GM20000 (cell line): ENCODE data around the gene SLC22A23.
"Not testable (repeated sequence)": the region's sequence is repeated elsewhere in the genome, so short reads cannot be mapped to it uniquely, and the experiment has no call there.

ENCODE experiments used
- DNase-seq: peaks from one replicate; pipeline ENCODE4 v3.0.0; 2012; ENCODE audit warnings: low spot score
- CTCF ChIP-seq: IDR thresholded peaks from 2 replicates; pipeline ENCODE4 v1.5.1; 2012; ENCODE audit warnings: mild to moderate bottlenecking, control low read depth; ENCODE audit errors: extremely low read depth, missing control alignments

Gene SLC22A23

DNA sequence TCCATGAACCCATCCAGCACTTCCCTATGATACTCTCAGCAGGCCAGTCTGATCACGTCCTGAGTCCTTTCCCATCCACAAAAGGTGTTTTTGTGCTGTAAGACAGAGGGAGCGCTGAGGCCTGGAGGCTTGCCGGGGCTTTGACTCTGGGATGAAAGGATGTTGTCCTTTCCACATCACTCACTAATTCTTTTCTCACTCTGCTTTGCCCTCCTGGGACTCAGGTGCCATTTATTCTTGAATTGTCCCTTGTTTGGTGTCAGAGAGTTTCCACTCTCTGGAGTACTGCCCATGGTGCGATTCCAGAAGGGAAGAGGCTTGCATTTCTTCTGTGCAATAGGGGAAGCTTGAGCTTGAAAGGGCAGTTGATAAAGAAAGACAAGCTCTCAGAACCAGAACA lies 214.1 kb downstream of the SLC22A23 start:
- TF ChIP-seq CTCF = no peak
- no peak for DNase-seq

DNA sequence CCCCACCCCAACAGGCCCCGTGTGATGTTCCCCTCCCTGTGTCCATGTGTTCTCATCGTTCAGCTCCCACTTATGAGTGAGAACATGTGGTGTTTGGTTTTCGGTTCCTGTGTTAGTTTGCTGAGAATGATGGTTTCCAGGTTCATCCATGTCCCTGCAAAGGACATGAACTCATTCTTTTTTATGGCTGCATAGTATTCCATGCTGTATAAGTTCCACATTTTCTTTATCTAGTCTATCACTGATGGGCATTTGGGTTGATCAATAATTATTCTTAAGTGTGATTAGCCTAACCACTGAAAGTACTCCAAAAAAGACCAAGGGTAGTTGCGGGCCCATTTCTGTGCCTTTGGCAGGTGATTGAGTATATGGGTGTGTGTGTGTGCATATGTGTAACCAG lies 215.1 kb downstream of the SLC22A23 start:
- not testable (repeated sequence) for DNase-seq

GRCh38 chr6:3240595-3240994 lies 216.3 kb downstream of the SLC22A23 start:
- DNase-seq = no peak
- TF ChIP-seq CTCF = no peak

DNA sequence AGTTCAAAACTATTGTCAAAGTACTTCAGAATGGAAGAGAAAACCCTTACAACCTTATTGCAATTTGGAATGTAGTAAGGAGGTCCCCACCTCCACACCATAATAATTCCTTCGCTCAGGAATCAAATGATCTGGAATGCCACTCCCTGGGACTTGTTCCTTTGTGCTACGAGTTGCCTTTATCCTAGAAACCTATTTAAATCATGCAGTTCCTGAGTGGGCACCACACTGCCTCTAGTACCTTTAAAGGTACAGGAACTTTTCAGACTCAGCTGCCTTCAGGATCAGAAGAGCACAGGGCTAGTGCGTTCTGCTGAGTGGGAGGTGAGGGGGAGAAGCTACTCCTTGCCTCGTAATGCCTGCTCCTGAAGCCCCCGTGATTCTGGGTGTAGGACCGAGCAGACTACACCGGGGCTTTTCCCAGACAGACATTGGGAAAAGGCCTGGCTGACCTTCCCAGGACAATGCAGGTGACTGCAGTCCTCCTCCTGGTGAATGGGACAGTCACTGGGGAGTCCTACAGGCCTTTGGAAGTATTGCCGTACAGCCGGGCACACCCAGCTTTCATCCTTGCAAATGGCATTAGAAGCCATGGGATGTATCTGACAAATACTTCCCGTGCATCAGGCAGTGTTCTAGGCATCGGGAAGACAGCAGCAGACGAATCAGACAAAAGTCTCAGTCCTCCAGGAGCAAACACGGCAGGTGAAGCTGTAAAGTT lies 217.6 kb downstream of the SLC22A23 start:
- no peak for DNase-seq
- TF ChIP-seq CTCF = no peak

- TF ChIP-seq CTCF = no peak
- no peak for DNase-seq
Measured at GRCh38 chr6:3237761-3238662, 218.8 kb downstream of the SLC22A23 start.

GRCh38 chr6:3236005-3236404 lies 220.8 kb downstream of the SLC22A23 start:
- DNase-seq = no peak
- TF ChIP-seq CTCF = no peak

- no peak for TF ChIP-seq CTCF
- DNase-seq = no peak
Measured at GRCh38 chr6:3235486-3235885, 221.4 kb downstream of the SLC22A23 start.
